Measurements from ENCODE around the gene MINDY4B.

The MINDY4B gene

DNA sequence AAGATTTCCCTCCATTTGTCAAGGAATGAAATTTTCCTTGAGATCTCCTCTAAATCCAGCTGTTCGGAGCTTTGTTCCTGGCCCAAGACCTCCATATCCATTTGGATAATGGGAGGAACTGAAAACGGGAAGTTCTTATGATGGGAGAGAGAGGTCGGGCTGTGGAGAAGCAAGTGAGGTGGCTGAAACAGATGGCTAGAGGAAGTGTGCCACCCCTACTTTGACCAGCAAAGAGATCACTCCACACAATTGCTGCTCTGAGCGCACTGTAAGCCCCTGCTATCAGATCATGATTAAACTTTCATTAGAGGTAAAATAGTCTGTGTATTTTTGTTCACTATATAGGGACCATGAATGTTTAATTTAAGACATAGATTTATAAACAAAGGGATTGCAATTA lies at the start of gene MINDY4B:
TSS of gene MINDY4B (minus strand) at position 101 of the 400 bp plus-strand sequence. CDS start at position 101, 0 bp downstream.
- no peak for DNase-seq

DNA sequence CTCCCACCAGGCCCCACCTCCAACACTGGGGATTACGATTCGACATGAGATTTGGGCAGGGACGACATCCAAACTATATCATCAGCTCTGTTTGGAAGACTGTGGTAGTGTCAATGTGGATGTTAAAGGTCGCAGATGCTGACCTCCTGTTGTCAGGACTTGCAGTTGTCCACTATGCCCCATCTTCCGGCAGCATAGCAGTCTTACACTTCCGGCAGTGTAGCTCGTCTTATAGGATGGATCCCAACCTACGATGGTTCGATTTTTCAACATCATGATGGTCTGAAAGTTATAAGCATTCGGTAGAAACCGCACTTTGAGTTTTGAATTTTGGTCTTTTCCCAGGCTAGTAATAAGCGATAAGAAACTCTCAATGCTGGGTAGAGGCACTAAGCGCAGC lies 46.7 kb upstream of the MINDY4B start:
- DNase-seq, result no peak

DNA sequence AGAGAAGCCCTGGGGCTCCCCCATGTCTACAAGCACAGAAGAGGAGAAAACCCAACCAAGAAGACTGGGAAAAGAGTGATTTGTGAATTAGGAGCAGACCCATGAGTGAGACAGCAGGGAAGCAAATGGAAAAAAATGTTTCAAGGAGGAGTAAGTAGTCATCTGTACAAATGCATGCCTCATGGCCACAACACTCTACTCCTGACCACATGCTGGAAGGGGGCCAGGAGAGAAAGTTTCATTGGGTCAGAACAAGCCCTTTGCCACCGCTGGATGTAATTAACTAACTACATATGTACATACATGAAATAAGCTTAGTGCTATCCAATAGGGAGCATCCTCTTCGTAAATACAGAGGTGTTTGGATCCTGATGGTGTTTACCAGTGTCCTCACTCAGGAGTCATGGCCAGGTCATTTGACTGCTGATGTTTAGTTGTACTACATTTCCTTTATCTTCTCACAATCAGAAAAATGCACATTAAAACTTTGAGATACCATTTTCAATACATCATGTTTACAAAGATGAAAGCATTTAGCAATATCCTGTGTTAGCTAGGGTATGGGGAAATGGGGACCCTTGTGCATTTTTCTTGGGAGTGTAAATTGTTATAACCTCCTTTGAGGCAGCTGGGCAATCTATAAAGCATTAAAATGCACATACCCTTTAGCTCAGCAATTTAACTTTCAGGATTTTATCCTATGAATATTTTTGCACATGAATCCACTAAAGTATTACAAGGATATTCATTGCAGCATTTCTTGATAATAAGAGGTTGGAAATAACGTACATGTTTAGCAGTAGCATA lies 40.2 kb upstream of the MINDY4B start:
- no peak for DNase-seq

DNA sequence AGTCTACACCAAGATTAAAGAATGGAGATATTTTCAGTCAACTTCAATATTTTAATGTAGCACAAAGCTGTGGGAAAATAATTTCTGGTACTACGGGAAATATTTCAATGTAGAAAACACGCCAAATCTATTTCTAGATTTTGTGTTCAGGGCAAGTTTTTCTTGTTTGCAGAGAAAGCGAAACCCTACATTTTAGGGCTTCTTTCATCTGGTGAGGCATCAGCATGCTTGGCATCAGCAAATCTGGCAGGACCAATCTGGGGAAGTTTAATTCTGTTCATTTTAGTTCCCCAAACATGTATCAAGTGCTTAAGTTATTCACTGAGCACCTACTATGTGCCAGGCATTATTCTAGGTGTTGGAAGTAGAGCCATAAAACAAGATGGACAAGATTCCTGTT lies 37.0 kb upstream of the MINDY4B start:
- DNase-seq, result no peak

DNA sequence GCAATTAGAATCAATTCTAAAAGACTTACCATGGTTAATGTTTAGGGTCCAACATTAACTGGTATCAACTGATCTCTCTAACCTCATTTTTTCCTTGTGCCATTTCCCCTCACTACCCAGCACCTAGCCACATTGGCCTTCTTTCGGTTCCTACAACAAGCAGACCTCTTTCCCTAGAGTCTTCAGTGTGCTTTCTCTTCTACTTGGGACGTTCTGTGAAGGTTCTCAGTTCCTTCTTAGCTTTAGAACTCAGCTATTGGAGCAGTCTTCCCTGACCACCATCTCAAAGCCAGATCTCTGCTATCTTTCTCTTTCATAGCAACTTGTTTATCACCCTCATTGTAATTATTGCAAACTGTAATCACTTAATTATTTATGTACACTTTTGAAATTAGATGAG lies 31.5 kb upstream of the MINDY4B start:
- DNase-seq, result no peak

DNA sequence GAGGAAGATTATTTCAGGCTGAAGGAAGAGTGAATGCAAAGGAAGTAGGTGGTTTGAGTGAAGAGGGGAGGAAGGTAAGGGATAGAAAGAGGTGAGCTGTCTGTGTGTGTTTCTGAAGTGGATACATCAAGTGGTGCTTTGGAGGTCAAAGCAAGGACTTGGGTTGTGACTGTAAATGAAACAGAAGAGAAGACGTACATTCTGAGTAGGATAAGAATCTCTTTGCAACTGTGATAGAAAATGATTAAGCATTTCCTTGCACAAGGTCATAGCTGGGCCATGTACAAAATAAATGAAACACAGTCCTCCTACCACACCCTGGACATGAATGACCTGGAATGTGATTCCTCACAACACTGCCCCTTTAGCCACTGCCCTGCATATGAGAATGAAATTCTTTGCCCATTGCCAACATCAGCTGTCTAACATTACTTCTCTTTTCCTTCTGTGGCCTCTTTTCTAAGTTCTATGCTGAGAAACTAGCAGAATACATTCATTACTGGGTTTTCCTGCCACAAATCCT lies 28.3 kb upstream of the MINDY4B start:
- no peak for DNase-seq

DNA sequence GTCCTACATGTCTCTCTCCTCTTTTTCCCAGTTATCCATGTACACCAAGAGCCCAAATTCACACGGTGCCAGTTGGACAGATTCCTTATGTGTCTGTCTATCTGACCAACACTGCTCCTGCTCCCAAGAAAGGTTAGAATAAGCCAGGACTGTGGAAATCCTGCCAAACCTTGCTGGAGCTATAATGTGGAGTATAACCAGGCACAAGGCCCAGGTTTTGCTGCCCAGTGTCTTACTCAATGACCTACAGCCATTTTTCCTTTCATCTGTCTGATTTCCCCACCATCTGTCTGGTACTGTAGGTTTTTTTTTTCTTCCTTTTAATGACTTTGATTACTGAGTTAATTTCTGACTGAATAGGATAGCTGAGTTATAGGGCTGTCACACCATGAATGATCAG lies 26.5 kb upstream of the MINDY4B start:
- peak; percentile 17 for DNase-seq

DNA sequence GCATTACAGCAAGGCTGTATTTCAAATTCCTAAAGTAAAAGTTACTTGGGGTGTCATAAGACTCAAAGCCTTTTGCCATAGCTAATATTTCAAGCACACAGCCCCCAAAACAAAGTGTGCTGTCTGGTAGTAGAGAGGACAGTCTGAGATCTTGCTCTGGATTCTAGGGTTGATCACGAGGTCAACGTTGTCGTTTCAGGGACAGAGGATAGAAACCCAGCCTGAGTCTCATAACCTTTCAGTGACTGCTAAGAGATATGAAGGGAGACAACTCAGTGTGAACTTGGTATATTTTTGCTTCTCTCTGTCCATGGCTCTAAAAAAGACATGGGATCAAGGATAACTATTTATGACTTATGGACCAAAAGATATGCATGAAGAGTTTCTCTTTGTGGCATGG lies 25.6 kb upstream of the MINDY4B start:
- DNase-seq, result no peak

DNA sequence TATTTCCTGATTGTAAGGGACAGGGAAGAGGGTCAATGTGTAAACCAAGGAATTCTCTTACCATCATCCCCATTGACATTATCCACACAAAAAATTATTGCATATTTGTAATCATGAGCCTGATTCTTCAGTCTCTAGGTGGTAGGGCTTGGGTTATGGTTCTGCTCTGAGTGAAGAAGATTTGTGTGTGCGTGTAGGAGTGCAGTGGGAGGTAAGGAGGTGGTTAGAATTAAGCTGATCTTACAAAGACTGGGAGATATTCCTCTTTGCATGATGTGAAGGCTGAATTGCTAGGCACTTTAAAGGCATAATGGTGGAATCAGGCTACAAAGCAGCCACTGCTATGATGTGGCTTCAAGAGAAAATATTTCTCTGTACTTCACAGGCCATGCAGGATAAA lies 23.0 kb upstream of the MINDY4B start:
- DNase-seq, result no peak

DNA sequence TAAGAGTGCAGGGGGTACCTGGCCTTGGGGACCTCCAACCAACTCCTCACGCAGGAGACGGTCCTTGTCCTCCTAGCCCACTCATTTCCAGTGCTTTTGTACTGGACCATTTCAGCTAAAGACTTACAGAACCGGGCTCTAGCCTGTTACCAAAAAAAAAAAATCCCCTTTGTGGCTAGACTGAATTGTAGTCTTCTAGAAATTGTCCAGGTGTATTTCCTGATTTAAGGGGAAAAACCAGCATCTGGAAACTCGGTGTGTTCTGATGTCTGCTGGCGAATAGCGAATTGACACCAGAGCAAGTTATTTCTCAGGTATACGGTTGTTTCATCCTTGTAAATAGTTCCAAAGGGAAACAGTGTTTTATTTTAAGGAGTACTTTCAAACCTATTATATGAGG lies 21.1 kb upstream of the MINDY4B start:
- no peak for DNase-seq

DNA sequence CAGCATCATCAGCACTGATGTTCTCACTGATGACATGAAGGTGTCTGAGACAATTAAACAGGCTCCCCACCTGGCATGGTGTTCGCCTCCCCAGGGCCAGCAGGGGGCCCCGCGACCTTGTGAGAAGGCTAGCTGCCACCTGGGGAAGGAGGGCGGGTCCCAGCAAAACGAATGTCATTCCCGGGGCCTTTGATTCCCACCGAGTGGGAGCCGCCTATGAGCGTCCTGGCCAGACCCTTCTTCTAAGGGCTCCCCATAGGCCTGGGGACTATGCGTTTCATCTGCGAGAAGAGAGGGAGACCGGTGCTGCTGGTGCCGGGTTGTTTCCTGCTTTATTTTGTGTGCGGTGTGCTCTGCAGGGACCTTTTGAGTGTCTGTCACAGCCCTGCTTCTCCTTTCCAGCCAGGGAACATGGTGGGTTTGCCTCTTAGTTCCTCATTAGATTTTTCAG lies 20.5 kb upstream of the MINDY4B start:
- peak; percentile 78 for DNase-seq

DNA sequence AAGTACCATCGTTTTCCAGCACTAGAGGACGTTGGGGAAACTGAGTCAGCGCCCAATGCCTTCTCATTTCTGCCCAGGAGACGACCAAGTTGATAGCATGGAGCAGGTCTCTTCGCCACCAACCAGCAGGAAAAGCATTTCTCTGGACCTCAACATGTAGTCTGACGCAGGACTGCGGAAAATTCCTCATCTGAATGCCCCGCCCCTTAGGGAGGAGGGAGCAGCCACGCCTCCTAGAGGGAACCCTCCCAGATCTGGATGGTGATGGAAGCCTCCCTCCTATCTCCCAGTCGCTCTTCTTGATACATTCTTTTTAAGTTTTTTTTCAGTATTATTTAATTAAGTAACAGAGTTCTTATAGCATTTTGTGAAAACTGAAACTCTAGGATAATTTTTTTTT lies 17.4 kb upstream of the MINDY4B start:
- DNase-seq, result no peak

DNA sequence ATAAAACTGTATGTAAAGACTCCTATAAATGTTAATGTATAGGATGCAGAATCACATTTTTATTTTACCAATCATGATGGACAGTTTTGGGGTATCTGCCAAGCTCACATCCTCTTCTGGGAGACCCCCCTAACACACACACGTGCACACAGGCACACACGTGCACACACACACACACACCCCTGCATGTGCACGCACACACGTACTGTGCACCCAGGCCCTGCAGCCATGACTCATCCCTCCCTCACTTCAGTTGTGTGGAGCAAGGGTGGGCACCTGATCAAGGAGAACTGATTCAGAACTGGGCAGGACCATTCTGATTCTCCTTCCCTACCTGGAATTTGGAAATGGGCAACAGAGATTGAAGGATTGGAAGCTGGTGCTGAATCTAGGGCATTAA lies 16.0 kb upstream of the MINDY4B start:
- no peak for DNase-seq

DNA sequence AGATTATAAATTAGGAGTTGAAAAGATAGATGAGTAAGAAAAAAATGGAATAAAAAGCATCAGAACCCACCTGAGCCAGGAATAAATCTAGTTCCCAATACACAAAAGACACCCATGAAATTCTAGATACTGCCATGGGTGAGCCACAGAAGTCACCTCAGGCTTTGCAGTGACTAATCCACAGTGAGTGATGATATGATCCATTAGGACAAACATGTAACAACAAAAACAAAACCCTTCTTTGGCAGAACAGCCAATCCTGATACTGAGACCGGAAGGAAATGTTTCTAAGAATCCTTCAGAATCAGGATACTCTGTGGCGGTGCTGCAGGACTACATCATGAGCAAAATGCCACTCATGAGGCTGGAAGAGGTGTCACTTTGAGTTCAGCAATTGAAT lies 15.0 kb upstream of the MINDY4B start:
- no peak for DNase-seq

DNA sequence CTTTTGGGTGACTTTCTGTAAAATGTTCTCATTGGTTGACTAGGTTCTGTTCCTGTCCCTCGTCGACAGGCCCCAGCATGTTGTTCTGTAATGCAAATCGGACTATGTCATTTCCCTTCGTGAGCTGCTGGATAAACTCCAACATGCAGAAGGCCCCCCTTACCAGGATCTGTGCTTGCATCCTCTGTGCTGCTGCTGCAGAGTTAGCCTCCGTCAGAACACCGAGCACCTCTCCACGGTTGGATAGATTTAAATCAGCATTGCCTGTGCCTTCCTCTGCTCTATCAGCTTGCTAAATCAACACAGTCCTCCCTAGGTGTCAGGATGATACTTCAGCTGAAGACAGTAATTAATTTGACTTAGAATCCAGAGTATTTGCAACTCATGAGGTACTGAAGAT lies 12.7 kb upstream of the MINDY4B start:
- DNase-seq, result no peak

DNA sequence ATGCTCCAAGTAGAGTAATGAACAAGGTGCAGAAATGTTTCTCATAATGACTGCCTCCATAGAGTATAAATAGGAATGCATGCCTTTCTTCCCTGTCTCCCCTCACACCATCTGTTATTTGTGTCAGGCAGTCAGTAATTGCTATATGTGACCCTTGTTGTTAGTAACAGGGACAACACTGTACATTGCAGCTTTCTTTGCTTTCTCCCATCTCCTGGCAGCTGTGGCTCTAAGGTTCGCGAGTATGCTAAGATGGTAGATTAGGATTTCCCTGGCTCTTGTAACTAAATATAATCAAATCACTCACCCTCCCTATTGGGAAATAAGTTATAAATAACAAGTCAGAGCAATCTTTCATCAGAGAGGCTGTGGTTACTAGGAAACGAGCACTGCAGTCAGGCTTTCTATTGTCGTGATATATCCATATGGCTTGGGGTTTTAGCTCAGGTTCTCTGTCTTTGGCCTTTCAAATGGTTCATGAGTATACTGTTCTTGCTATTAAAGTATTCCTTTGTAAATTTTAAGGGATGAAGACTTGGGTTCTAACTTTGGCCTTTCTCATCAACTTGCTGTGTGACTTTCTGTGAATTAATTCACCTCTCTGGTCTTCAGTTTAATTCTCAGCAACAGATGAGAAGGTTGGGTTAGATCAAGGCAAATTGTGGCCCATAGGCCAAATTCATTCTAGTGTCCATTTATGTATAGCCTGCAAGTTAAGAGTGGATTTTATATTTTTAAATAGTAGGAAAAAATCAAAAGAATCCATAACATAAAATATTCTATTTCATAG lies 8.1 kb upstream of the MINDY4B start:
- no peak for DNase-seq

DNA sequence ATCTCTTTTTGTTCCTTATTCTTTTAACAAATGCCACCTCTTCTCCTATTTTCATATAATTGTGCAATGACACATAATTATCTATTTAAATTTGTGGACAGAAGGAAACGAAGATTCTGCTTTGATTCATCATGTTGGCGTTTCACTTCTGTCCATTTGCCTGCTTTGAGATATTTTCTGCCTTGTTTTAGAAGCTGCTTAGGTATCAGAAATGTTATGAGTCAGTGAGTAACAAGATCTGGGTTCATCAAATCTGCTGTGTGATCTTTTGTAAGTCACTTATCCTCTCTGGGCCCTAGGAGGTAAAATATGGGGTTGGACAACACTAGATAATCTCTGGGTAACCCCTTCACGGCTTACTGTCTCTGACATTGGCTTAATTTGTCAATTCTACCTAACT lies 7.3 kb upstream of the MINDY4B start:
- DNase-seq, result no peak

DNA sequence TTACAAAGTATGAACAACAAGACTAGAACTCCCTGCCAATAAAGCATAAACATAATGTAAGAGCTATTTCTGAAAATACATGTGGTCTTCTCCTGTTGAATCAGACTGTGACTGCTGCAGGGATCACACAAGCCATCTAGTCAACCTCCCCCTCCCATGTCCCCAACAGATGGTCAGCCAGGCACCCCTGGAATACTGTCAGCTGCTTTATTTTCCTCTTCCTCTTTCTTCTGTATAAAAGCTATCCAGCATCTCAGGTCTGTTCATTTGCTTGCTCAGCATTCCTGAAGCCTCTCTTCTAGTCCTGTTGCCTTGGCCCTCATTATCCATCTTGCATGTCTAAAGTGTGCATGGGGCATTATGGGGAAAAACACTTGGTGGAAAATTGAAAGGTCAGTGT lies 6.5 kb upstream of the MINDY4B start:
- DNase-seq, result no peak

DNA sequence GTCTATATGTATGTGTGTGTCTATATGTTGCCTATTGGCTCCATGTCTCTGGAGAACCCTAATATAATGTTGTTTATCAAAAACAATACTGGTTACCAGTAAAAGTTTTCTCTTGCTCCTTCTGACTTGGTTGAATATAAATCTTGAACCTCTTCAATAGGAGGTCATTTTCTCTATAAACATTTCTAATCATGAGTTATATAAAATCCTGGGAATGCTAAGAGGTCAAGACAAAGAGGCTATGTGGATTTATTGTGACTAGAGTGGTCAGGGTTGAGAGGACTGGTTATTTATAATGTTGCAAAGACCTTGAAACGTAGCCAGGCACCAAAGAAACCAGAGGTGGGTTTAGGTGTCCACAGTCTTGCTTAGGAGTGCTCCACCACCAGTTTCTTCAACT lies 1.2 kb upstream of the MINDY4B start:
- DNase-seq, result no peak

DNA sequence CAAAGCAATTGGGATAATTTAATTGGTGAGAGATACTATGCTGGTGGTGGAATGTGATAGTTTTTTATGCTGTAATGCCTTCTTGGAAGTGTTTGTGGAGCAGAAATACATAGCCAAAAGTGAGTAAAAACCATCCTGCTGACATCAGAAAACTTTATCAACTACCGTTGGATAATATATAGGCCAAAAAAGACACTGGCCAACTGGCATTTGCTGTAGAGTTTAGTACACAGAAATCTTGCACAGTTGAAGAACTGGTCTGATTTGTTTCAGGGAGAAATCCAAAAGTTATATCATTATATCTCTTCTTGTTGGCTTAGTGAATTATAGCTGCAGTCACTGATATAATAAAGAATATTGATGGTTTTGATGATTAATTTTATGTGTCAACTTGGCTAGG lies 507 bp upstream of the MINDY4B start:
- DNase-seq, result no peak

DNA sequence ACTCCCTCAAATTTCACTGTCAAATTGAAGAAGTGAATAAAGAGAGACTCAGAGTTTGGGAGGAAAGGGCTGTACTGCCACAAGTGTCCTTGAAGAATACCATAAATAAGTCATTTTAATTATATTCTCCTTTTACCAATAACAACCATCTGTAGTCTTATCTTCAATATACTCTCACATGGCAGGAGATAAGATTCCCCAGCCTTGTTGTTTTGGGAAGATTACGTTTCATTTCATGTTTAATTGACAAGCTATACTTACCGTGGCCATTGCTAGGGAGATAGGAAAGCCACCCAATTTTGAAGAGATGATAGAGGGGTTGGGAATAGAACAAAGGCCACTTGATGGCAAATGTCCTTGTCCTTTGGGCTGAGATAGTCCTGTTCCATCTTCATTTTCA lies 2.3 kb downstream of the MINDY4B start:
- DNase-seq, result no peak

DNA sequence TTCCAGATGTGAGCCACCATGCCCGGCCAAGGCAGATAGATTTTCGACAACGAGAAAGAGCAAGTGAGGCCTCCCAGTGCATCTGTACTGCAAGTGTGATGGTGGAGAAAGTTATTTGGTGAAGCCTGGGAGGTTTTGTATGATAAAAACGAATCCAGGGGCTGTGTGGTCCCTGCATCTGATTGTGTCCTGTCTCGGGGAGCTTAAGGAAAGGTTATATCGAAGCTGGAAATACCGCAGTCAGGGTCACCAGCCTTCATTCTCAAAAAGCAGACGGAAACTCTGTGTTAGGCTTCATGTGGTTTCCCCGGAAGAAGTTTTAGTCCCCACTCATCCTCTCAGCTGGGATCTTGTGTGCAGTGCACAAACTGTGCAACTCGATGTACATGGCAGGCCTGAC lies 3.4 kb downstream of the MINDY4B start:
- no peak for DNase-seq

DNA sequence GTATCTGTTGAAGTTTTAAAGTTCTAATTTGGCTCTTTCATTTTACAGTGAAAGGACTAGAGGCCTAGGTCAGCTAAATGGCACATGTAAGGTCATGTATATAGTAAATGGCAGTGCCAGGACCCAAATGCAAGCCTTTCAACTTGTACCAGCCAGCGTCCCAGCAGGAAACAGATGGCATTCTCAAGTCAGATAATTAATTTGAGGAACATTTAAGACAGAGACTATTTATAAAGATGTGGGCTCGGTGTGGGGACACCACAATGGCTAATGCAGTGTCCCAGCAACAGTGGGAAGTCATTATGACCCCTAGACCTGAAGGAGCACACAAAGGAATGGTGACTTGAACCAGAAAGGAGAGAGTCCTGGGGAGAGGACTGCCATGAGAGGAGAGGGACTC lies 6.1 kb downstream of the MINDY4B start:
- DNase-seq, result no peak

DNA sequence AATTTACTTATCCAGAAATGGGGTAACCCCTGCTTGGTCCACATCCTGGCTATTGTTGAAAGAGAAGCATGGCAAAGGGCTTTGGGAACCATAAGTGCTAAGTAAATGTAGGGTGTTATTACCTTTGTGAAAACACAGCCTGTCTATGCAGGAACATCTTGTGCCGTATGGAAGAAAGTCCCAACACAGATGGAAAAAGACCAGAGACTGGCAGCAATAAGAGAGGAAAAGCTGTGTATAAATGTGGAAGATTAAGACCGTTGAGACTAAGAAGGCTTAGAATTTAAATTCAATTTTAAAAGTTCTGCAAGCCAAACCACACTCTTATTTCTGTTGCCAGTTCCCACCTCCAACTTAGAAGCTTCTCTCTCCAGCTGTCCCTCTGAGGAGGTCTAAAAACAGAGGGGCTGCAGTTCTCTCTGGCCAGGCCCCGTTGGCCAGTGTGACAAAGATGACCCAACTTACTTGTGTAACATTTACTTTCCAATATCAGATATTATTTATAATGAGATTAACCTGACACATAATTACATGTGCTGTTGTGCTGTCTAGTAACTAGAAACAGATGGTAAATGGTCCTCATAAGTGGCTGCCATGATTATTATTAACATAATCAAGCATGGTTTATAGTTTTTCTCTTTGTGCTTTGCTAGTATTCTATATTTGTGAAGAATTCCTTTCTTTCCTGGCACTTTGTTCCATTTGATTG lies 7.0 kb downstream of the MINDY4B start:
- no peak for DNase-seq

Measured in NCI-H1105 treated with DMSO at 0.1 percent for 48 hours (cell line).